Naive thymus-derived CD4-positive, alpha-beta T cell (primary cell): ENCODE data around the gene MIA. TPM values are rescaled to one million over a fixed set of nuclear protein-coding genes. Genes with fewer than 3 reads are reported as not detected.
A peak's percentile ranks its signal among the peaks of the same experiment; 100 is the strongest.
"Not testable (repeated sequence)": the region's sequence is repeated elsewhere in the genome, so short reads cannot be mapped to it uniquely, and the experiment has no call there.

ENCODE experiments used
- ATAC-seq: fragments of 150-1000 bp; cut with Tn5 transposase; 2 replicates; pipeline ENCODE4 v1.10.0; 2021; ENCODE audit warnings: mild to moderate bottlenecking, moderate library complexity
- CTCF ChIA-PET: fragments of 350-600 bp; sonication (Branson Sonifier 250); formaldehyde crosslinking; loops from one replicate; lab custom pipeline; 2021; ENCODE audit warnings: antibody characterized with exemption; lab: Charles Lee
- POLR2A ChIA-PET: fragments of 350-600 bp; sonication (Branson Sonifier 250); formaldehyde crosslinking; loops from one replicate; lab custom pipeline; 2021; ENCODE audit warnings: antibody characterized with exemption, inconsistent platforms; lab: Charles Lee
- DNase-seq, 9 donors: peaks; one replicate each; pipeline versions ENCODE4 v3.0.0 to v3.0.0-alpha.2; 2020 to 2022; ENCODE audit warnings: mixed read lengths in 1 of 9
- H3K27ac ChIP-seq: one replicate; pipeline ENCODE4 v1.7.0; 2013; ENCODE audit warnings: mild to moderate bottlenecking, low read depth, low read length, moderate library complexity
- H3K27me3 ChIP-seq, 2 donors: one replicate each; pipeline ENCODE4 v1.7.0; 2013; ENCODE audit warnings: low read length in 2 of 2, mild to moderate bottlenecking in 2 of 2, moderate library complexity in 2 of 2; ENCODE audit not compliant: control insufficient read depth in 2 of 2, insufficient read depth in 2 of 2
- H3K36me3 ChIP-seq, 3 experiments: 1 replicate in 2 of 3; 2 replicates in 1 of 3; pipeline ENCODE4 v1.7.0; 2013; ENCODE audit warnings: low read length in 3 of 3, mild to moderate bottlenecking in 3 of 3, moderate library complexity in 1 of 3; ENCODE audit not compliant: insufficient read depth in 3 of 3, control insufficient read depth in 2 of 3
- H3K4me1 ChIP-seq, 2 donors: one replicate each; pipeline ENCODE4 v1.7.0; 2013; ENCODE audit warnings: low read length in 2 of 2, mild to moderate bottlenecking in 2 of 2, moderate library complexity in 1 of 2; ENCODE audit not compliant: control insufficient read depth in 2 of 2, insufficient read depth in 2 of 2
- H3K4me3 ChIP-seq: 2 replicates; pipeline ENCODE4 v1.7.0; 2013; ENCODE audit warnings: mild to moderate bottlenecking, low read length
- H3K9me3 ChIP-seq, 3 experiments: 1 replicate in 2 of 3; 2 replicates in 1 of 3; pipeline ENCODE4 v1.7.0; 2013; ENCODE audit warnings: low read length in 3 of 3; ENCODE audit not compliant: control insufficient read depth in 2 of 3
- H3K27ac Mint-ChIP-seq, 9 donors: one replicate each; pipeline ENCODE4 v1.8.0; 2020 to 2022; ENCODE audit warnings: mixed read lengths in 9 of 9, mild to moderate bottlenecking in 8 of 9, moderate library complexity in 5 of 9, inconsistent platforms in 2 of 9
- H3K27me3 Mint-ChIP-seq, 5 donors: one replicate each; pipeline ENCODE4 v1.8.0; 2021 to 2022; ENCODE audit warnings: mixed read lengths in 5 of 5, mild to moderate bottlenecking in 1 of 5
- H3K36me3 Mint-ChIP-seq, 5 donors: one replicate each; pipeline ENCODE4 v1.8.0; 2020 to 2022; ENCODE audit warnings: mixed read lengths in 5 of 5, mild to moderate bottlenecking in 3 of 5, inconsistent platforms in 1 of 5
- H3K4me1 Mint-ChIP-seq, 7 donors: one replicate each; pipeline ENCODE4 v1.8.0; 2020 to 2022; ENCODE audit warnings: mixed read lengths in 7 of 7, mild to moderate bottlenecking in 3 of 7, inconsistent platforms in 1 of 7
- H3K4me3 Mint-ChIP-seq, 10 donors: one replicate each; pipeline ENCODE4 v1.8.0; 2020 to 2022; ENCODE audit warnings: mild to moderate bottlenecking in 10 of 10, mixed read lengths in 10 of 10, moderate library complexity in 6 of 10, inconsistent platforms in 2 of 10
- H3K9me3 Mint-ChIP-seq, 11 donors: one replicate each; pipeline ENCODE4 v1.8.0; 2020 to 2022; ENCODE audit warnings: mixed read lengths in 11 of 11, mild to moderate bottlenecking in 4 of 11, inconsistent platforms in 1 of 11, moderate library complexity in 1 of 11
- intact Hi-C, 2 donors: fragments of 100-400 bp; cut with micrococcal nuclease; formaldehyde crosslinking; loops; one replicate each; pipeline ENCODE4 v1.15.1; 2023
- polyA plus RNA-seq, 2 donors: library from polyadenylated mRNA; unstranded; fragments of 300-500 nt; fragmentation: Illumina TruSeq; gene quantifications; one replicate each; pipeline ENCODE4 v1.2.3, GENCODE V29; 2021
- total RNA-seq, 6 experiments: library from RNA in 5 of 6; stranded (reverse) in 5 of 6; gene quantifications; 1 replicate in 5 of 6; 2 replicates in 1 of 6; pipeline ENCODE4 v1.2.3 and lab custom pipeline; 2021 to 2026

MIA gene
- total and polyA plus RNA-seq, 7 experiments from 2014 or later: 4.9 to 7.2 TPM; not detected in 5

DNA sequence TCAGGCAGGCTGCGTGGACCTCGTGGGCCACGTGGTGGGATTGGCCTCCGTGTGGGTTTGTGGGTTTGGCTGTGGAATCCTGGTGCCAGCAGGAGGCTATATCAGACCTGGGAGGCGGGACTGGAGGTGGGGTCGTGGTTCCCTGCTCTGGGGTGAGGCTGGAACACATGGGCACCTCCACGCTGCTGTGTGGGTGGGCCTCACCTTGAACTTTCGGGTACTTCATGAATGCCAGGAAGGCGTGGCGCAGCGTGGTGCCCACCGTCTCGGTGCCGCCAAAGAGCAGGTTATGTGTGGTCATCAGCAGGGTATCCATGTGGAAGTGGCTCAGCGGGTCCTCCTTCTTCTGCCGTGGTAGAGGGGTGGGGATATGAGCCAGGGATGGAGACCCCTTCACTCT is 49.6 kb downstream of the MIA start:
- H3K27ac ChIP-seq, H3K4me3 Mint-ChIP-seq, H3K4me3 ChIP-seq, H3K36me3 ChIP-seq, H3K27me3 ChIP-seq, intact Hi-C loops, CTCF ChIA-PET, DNase-seq, H3K9me3 ChIP-seq, H3K27me3 Mint-ChIP-seq, ATAC-seq: not testable (repeated sequence)
- H3K36me3 Mint-ChIP-seq: peaks cover 4 to 27% (median 8%) of the 10 kb centered on the region in 5 donors
- peaks cover 20 to 46% (median 33%) of the 10 kb centered on the region in 7 donors for H3K4me1 Mint-ChIP-seq
- H3K4me1 ChIP-seq: peaks cover 5 to 15% of the 10 kb centered on the region in 2 donors
- peak overlapping the region in 6 of 9 donors; percentile 19 to 95 (median 93) for H3K27ac Mint-ChIP-seq
- POLR2A ChIA-PET: interaction anchor here (0.6 kb wide), 1 partner anchor 962 kb away, joined by 3 read pairs; no protein-coding TSS in a partner anchor
- H3K9me3 Mint-ChIP-seq: peaks cover 0 to 14% (median 0%) of the 10 kb centered on the region in 11 donors

DNA sequence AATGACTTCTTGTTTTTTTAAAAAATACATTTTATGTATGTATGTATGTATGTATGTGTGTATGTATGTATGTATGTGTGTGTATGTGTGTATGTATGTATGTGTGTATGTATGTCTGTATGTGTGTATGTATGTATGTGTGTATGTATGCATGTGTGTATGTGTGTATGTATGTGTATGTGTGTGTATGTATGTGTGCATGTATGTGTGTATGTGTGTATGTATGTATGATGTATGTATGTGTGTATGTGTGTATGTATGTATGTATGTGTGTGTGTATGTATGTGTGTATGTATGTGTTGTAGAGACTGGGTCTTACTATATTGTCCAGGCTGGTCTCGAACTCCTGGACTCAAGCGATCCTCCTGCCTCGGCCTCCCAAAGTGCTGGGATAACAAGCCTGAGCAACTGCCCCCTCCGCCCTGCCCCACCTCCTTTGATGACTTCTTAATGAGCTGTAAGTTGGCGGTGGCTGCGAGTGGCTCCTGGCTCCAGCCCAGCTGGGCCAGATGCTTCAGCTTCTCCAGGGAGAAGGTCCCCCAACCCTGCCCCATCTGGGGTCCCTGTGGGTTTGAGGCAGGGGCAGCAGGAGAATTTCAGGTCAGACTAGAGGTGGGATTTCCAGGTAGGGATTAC is 50.3 kb downstream of the MIA start:
- ATAC-seq, H3K27ac ChIP-seq, H3K27me3 Mint-ChIP-seq, H3K9me3 ChIP-seq, CTCF ChIA-PET, DNase-seq, H3K27me3 ChIP-seq, H3K4me3 ChIP-seq, H3K36me3 ChIP-seq: not testable (repeated sequence)
- Mint-ChIP-seq H3K9me3 (peaks cover 0 to 14% (median 0%) of the 10 kb centered on the region in 11 donors), H3K36me3 (peaks cover 4 to 27% (median 8%) of the 10 kb centered on the region in 5 donors), H3K27ac (peak overlapping the region in 8 of 9 donors; percentile 65 to 95 (median 88)), H3K4me3 (peak overlapping the region in 3 of 10 donors; percentile 29 to 45 (median 41)), H3K4me1 (peaks cover 20 to 46% (median 33%) of the 10 kb centered on the region in 7 donors)
- intact Hi-C loops: loop anchor here in 1 of 2 donors (1.0 to 2.0 kb wide), 2 partner anchors 83 to 145 kb away; no protein-coding TSS in a partner anchor
- POLR2A ChIA-PET: interaction anchor here (0.6 kb wide), 1 partner anchor 961 kb away, joined by 3 read pairs; no protein-coding TSS in a partner anchor
- H3K4me1 ChIP-seq: peaks cover 5 to 15% of the 10 kb centered on the region in 2 donors

DNA sequence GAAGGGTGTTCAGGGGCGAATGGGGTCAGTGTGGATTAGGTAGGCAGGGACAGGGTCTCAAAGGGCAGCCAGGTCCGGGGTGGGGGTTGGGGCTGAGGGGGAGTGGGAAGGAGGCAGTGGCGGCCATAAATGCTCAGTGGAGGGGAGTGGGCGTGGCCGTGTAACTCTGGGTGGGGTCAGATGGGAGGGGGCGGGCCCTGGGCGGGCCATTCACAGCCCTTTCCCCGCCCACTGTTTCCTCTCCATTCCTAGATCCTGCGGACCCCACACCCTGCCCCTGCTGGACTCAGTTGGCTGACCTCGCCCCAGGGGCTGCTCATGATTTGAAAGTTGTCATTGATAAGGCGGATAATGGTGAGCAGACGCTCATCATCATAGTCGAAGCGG is 51.0 kb downstream of the MIA start:
- peaks cover 20 to 46% (median 33%) of the 10 kb centered on the region in 7 donors for H3K4me1 Mint-ChIP-seq
- Histone ChIP-seq H3K27ac (peak overlapping the region; percentile 61), H3K4me1 (peaks cover 5 to 15% of the 10 kb centered on the region in 2 donors)
- intact Hi-C loops: loop anchor here in 1 of 2 donors (1.0 to 2.0 kb wide), 2 partner anchors 82 to 144 kb away; no protein-coding TSS in a partner anchor
- H3K4me3 ChIP-seq, H3K27me3 ChIP-seq, CTCF ChIA-PET, H3K27me3 Mint-ChIP-seq, DNase-seq, H3K36me3 ChIP-seq, ATAC-seq, H3K9me3 ChIP-seq: not testable (repeated sequence)
- POLR2A ChIA-PET: interaction anchor here (0.6 to 2.5 kb wide), 3 partner anchors 17 to 82 kb away, joined by 3 to 11 read pairs (median 4); partner anchors contain the start of genes ACTMAP and SNRPA
- peak overlapping the region in 9 of 10 donors; percentile 22 to 76 (median 52) for H3K4me3 Mint-ChIP-seq
- peak overlapping the region; percentile 75 to 98 (median 95) for H3K27ac Mint-ChIP-seq
- peaks cover 4 to 27% (median 11%) of the 10 kb centered on the region in 5 donors for H3K36me3 Mint-ChIP-seq
- peaks cover 0 to 14% (median 0%) of the 10 kb centered on the region in 11 donors for H3K9me3 Mint-ChIP-seq

DNA sequence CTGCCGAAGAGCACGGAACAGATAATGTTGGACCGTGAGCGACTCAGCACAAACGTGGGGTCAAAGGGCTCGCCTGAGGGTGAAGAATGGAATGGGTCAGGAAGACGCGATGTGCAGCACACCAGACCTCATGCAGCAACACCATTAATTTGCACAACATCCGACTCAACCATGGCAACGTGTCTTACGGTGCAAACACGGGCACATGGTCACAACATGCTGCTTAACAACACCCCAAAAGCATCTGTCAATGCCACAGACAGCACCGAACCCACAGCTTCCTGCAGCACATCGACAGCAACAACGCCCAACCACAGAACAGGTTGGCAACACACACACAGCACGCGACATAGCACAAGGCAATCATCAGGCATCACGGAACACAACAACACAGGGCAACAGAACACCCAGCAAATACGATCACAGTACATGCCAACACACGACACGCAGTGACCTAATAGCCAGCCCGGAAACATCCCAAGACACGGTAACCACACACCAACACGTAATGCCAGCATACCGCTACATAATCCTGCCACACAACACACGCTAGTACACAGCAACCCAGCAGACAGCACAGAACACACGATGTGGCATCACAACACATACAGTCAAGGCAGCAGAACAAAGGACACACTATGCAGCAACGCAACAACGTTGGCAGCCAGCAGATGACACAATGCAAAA is 51.5 kb downstream of the MIA start:
- CTCF ChIA-PET: interaction anchor here (1.0 kb wide), 1 partner anchor 164 kb away, joined by 3 read pairs; no protein-coding TSS in a partner anchor
- POLR2A ChIA-PET: interaction anchor here (0.6 to 2.5 kb wide), 6 partner anchors 16 to 148 kb away, joined by 3 to 11 read pairs (median 4); partner anchors contain the start of genes ACTMAP, EGLN2 and SNRPA

More for the DNA sequence above, 51.5 kb downstream of the MIA start:
- peak overlapping the region in 9 of 10 donors; percentile 22 to 76 (median 52) for H3K4me3 Mint-ChIP-seq
- Histone ChIP-seq H3K4me1 (peaks cover 5 to 15% of the 10 kb centered on the region in 2 donors), H3K4me3 (peak overlapping the region; percentile 21), H3K27ac (peak overlapping the region; percentile 61)
- H3K27ac Mint-ChIP-seq: peak overlapping the region; percentile 75 to 98 (median 95)
- peak; percentile 95 for ATAC-seq
- peaks cover 4 to 27% (median 11%) of the 10 kb centered on the region in 5 donors for H3K36me3 Mint-ChIP-seq
- H3K36me3 ChIP-seq, H3K9me3 ChIP-seq, H3K27me3 ChIP-seq, H3K27me3 Mint-ChIP-seq: not testable (repeated sequence)
- H3K9me3 Mint-ChIP-seq: peaks cover 0 to 14% (median 0%) of the 10 kb centered on the region in 11 donors
- intact Hi-C loops: loop anchor here in 1 of 2 donors (1.0 to 2.0 kb wide), 2 partner anchors 82 to 143 kb away; no protein-coding TSS in a partner anchor
- peak in 7 of 9 donors; percentile 77 to 93 (median 89) for DNase-seq
- H3K4me1 Mint-ChIP-seq: peaks cover 20 to 47% (median 33%) of the 10 kb centered on the region in 7 donors

Other genes starting within 250 kb of the MIA start
- 100 to 1,000 TPM in 4 of 5 experiments, 10 to 100 TPM in 1; 98.4 to 218 (median 139) TPM for gene SHKBP1, start 198.6 kb upstream of the MIA start, total RNA-seq
- gene SHKBP1, start 198.6 kb upstream of the MIA start, polyA plus RNA-seq: 100 to 1,000 TPM in 1 of 2 donors, 10 to 100 TPM in 1; 92.8 to 140 TPM
- 100 to 1,000 TPM in 4 of 5 experiments, 10 to 100 TPM in 1; 62.4 to 116 (median 111) TPM for gene LTBP4, start 174.2 kb upstream of the MIA start, total RNA-seq
- 10 to 100 TPM; 21.8 to 41.4 TPM for gene LTBP4, start 174.2 kb upstream of the MIA start, polyA plus RNA-seq
- gene NUMBL, start 84.9 kb upstream of the MIA start, total RNA-seq: 10 to 100 TPM in 3 of 5 experiments, 1 to 10 TPM in 2; 9.0 to 28.6 (median 11.2) TPM
- gene NUMBL, start 84.9 kb upstream of the MIA start, polyA plus RNA-seq: 1 to 10 TPM in 1 of 2 donors, under 1 TPM in 1; 0.28 to 1.4 TPM
- gene COQ8B, start 58.6 kb upstream of the MIA start, total RNA-seq: 10 to 100 TPM; 26.2 to 48.3 (median 43.8) TPM
- gene COQ8B, start 58.6 kb upstream of the MIA start, polyA plus RNA-seq: 10 to 100 TPM; 14.4 to 21.9 TPM
- 1 to 10 TPM; 4.9 to 9.0 (median 7.3) TPM for gene ITPKC, start 58.4 kb upstream of the MIA start, total RNA-seq
- gene ITPKC, start 58.4 kb upstream of the MIA start, polyA plus RNA-seq: 1 to 10 TPM; 3.0 to 6.5 TPM
- 10 to 100 TPM in 1 of 5 experiments, 1 to 10 TPM in 4; 5.5 to 13.7 (median 7.8) TPM for gene ACTMAP, start 25.0 kb upstream of the MIA start, total RNA-seq
- 1 to 10 TPM; 3.2 to 3.6 TPM for gene ACTMAP, start 25.0 kb upstream of the MIA start, polyA plus RNA-seq
- 100 to 1,000 TPM in 1 of 5 experiments, 10 to 100 TPM in 4; 64.1 to 166 (median 72.7) TPM for gene SNRPA, start 24.3 kb upstream of the MIA start, total RNA-seq
- gene SNRPA, start 24.3 kb upstream of the MIA start, polyA plus RNA-seq: 10 to 100 TPM; 44.1 to 57.2 TPM
- gene RAB4B, start 2.7 kb downstream of the MIA start, total RNA-seq: 10 to 100 TPM; 37.6 to 63.0 (median 52.5) TPM
- 10 to 100 TPM; 54.7 to 65.2 TPM for gene RAB4B, start 2.7 kb downstream of the MIA start, polyA plus RNA-seq
- 100 to 1,000 TPM; 122 to 239 (median 157) TPM for gene EGLN2, start 23.7 kb downstream of the MIA start, total RNA-seq
- gene EGLN2, start 23.7 kb downstream of the MIA start, polyA plus RNA-seq: 100 to 1,000 TPM; 154 to 254 TPM
- under 1 TPM in 3 of 5 experiments, not detected in 2; 0.19 to 0.43 (median 0.27) TPM for gene CYP2A6, start 74.9 kb downstream of the MIA start, total RNA-seq
- gene CYP2A6, start 74.9 kb downstream of the MIA start, polyA plus RNA-seq: not detected
- gene CYP2A7, start 106.7 kb downstream of the MIA start, total RNA-seq: not detected
- not detected for gene CYP2A7, start 106.7 kb downstream of the MIA start, polyA plus RNA-seq
- not detected for gene CYP2B6, start 215.8 kb downstream of the MIA start, total RNA-seq
- gene CYP2B6, start 215.8 kb downstream of the MIA start, polyA plus RNA-seq: not detected